H9 (cell line): ENCODE data around the gene NRG2. TPM values are rescaled to one million over a fixed set of nuclear protein-coding genes. Genes with fewer than 3 reads are reported as not detected.

Source experiments
- DNase-seq: peaks from one replicate; pipeline ENCODE4 v3.0.0-alpha.2; 2017
- H2AFZ ChIP-seq: one replicate; pipeline ENCODE4 v1.6.1; 2013; ENCODE audit warnings: mild to moderate bottlenecking, low read length, control low read depth, moderate library complexity
- H2AK5ac ChIP-seq: 2 replicates; pipeline ENCODE4 v1.6.1; 2013; ENCODE audit warnings: low read length, control low read depth, mixed read lengths; ENCODE audit not compliant: insufficient read length
- H2BK120ac ChIP-seq: one replicate; pipeline ENCODE4 v1.6.1; 2013; ENCODE audit warnings: low read depth, mild to moderate bottlenecking, low read length, control low read depth, inconsistent platforms; ENCODE audit not compliant: poor library complexity, severe bottlenecking
- H2BK12ac ChIP-seq: 2 replicates; pipeline ENCODE4 v1.6.1; 2013; ENCODE audit warnings: low read length, control low read depth, mixed read lengths, low read depth; ENCODE audit not compliant: insufficient read length
- H2BK15ac ChIP-seq: 2 replicates; pipeline ENCODE4 v1.6.1; 2013; ENCODE audit warnings: low read depth, low read length, control low read depth
- H2BK20ac ChIP-seq: one replicate; pipeline ENCODE4 v1.6.1; 2013; ENCODE audit warnings: low read depth, mild to moderate bottlenecking, low read length, control low read depth, inconsistent platforms; ENCODE audit not compliant: poor library complexity, severe bottlenecking
- H2BK5ac ChIP-seq: 2 replicates; pipeline ENCODE4 v1.6.1; 2013; ENCODE audit warnings: low read length, control low read depth, mixed read lengths; ENCODE audit not compliant: insufficient read length
- H3K14ac ChIP-seq: 2 replicates; pipeline ENCODE4 v1.6.1; 2013; ENCODE audit warnings: low read length, control low read depth; ENCODE audit not compliant: insufficient read depth
- H3K18ac ChIP-seq: 2 replicates; pipeline ENCODE4 v1.6.1; 2013; ENCODE audit warnings: low read depth, mild to moderate bottlenecking, mixed read lengths, low read length, control low read depth; ENCODE audit not compliant: insufficient read length
- H3K23ac ChIP-seq: 2 replicates; pipeline ENCODE4 v1.6.1; 2013; ENCODE audit warnings: low read length, control low read depth, mixed read lengths, low read depth; ENCODE audit not compliant: insufficient read length
- H3K23me2 ChIP-seq: 2 replicates; pipeline ENCODE4 v1.6.1; 2013; ENCODE audit warnings: low read depth, mild to moderate bottlenecking, mixed read lengths, low read length, control low read depth; ENCODE audit not compliant: insufficient read length, poor library complexity, severe bottlenecking
- H3K27ac ChIP-seq: 2 replicates; pipeline ENCODE4 v1.5.1; 2013; ENCODE audit warnings: low read length, control low read depth, mixed read lengths, low read depth; ENCODE audit not compliant: insufficient read length
- H3K27me3 ChIP-seq: 2 replicates; pipeline ENCODE4 v1.6.1; 2013; ENCODE audit warnings: low read length, control low read depth, inconsistent platforms; ENCODE audit not compliant: insufficient read depth
- H3K4ac ChIP-seq: 2 replicates; pipeline ENCODE4 v1.6.1; 2013; ENCODE audit warnings: low read depth, mild to moderate bottlenecking, control low read depth, inconsistent platforms, low read length, moderate library complexity
- H3K4me1 ChIP-seq: 2 replicates; pipeline ENCODE4 v1.6.1; 2013; ENCODE audit warnings: low read length, control low read depth, inconsistent platforms; ENCODE audit not compliant: insufficient read depth
- H3K4me2 ChIP-seq: 2 replicates; pipeline ENCODE4 v1.6.1; 2013; ENCODE audit warnings: low read length, control low read depth, mixed read lengths; ENCODE audit not compliant: insufficient read length, insufficient read depth
- H3K56ac ChIP-seq: 2 replicates; pipeline ENCODE4 v1.6.1; 2013; ENCODE audit warnings: low read depth, mild to moderate bottlenecking, mixed read lengths, low read length, control low read depth; ENCODE audit not compliant: insufficient read length
- H3K79me1 ChIP-seq: 2 replicates; pipeline ENCODE4 v1.6.1; 2013; ENCODE audit warnings: low read depth, mild to moderate bottlenecking, moderate library complexity, low read length, control low read depth, inconsistent platforms; ENCODE audit not compliant: insufficient read depth, poor library complexity, severe bottlenecking
- H3K79me2 ChIP-seq: 2 replicates; pipeline ENCODE4 v1.6.1; 2013; ENCODE audit warnings: low read length, control low read depth, inconsistent platforms; ENCODE audit not compliant: insufficient read depth
- H3K9ac ChIP-seq: 2 replicates; pipeline ENCODE4 v1.6.1; 2013; ENCODE audit warnings: low read length, control low read depth, mixed read lengths; ENCODE audit not compliant: insufficient read length; ENCODE audit errors: extremely low read depth
- H3K9me3 ChIP-seq: one replicate; pipeline ENCODE4 v1.6.1; 2013; ENCODE audit warnings: low read depth, low read length, inconsistent platforms; ENCODE audit not compliant: control insufficient read depth
- H3T11ph ChIP-seq: one replicate; pipeline ENCODE4 v1.6.1; 2013; ENCODE audit warnings: mild to moderate bottlenecking, low read length, control low read depth, inconsistent platforms
- H4K20me1 ChIP-seq: one replicate; pipeline ENCODE4 v1.6.1; 2013; ENCODE audit not compliant: control insufficient read depth, insufficient read length, insufficient read depth
- H4K5ac ChIP-seq: 2 replicates; pipeline ENCODE4 v1.6.1; 2013; ENCODE audit warnings: low read depth, mild to moderate bottlenecking, mixed read lengths, low read length, control low read depth; ENCODE audit not compliant: insufficient read length
- H4K8ac ChIP-seq: replicated peaks from 2 replicates; pipeline ENCODE4 v1.6.1; 2013; ENCODE audit warnings: low read length, control low read depth, mixed read lengths, low read depth; ENCODE audit not compliant: insufficient read length
- H4K91ac ChIP-seq: 2 replicates; pipeline ENCODE4 v1.6.1; 2013; ENCODE audit warnings: low read depth, mild to moderate bottlenecking, moderate library complexity, mixed read lengths, low read length, control low read depth; ENCODE audit not compliant: insufficient read length
- H3K27ac Mint-ChIP-seq, 3 experiments: 2 replicates in 2 of 3; 3 replicates in 1 of 3; pipeline ENCODE4 v1.8.0; 2020 to 2021; ENCODE audit warnings: mixed read lengths in 3 of 3, mild to moderate bottlenecking in 1 of 3, moderate library complexity in 1 of 3
- H3K27me3 Mint-ChIP-seq: 2 replicates; pipeline ENCODE4 v1.8.0; 2021; ENCODE audit warnings: low read depth, mild to moderate bottlenecking, moderate library complexity, mixed read lengths
- H3K36me3 Mint-ChIP-seq, 3 experiments: 2 replicates in 2 of 3; 3 replicates in 1 of 3; pipeline ENCODE4 v1.8.0; 2020 to 2021; ENCODE audit warnings: low read depth in 3 of 3, mixed read lengths in 3 of 3; ENCODE audit not compliant: insufficient read depth in 1 of 3
- H3K4me1 Mint-ChIP-seq, 2 experiments: 2 replicates each; pipeline ENCODE4 v1.8.0; 2020; ENCODE audit warnings: mixed read lengths in 2 of 2
- H3K4me3 Mint-ChIP-seq, 2 experiments: 2 replicates in 1 of 2; 3 replicates in 1 of 2; pipeline ENCODE4 v1.8.0; 2020 to 2021; ENCODE audit warnings: mild to moderate bottlenecking in 2 of 2, mixed read lengths in 2 of 2, moderate library complexity in 1 of 2
- H3K9me3 Mint-ChIP-seq, 2 experiments: 2 replicates in 1 of 2; 3 replicates in 1 of 2; pipeline ENCODE4 v1.8.0; 2020; ENCODE audit warnings: mild to moderate bottlenecking in 2 of 2, mixed read lengths in 2 of 2, moderate library complexity in 1 of 2
- CTCF ChIP-seq: fragments of 200-600 bp; sonication (generic); conservative IDR thresholded peaks from 3 replicates; pipeline ENCODE4 v1.8.0; 2021; ENCODE audit warnings: antibody characterized with exemption, mild to moderate bottlenecking
- WGBS: extraction: QIAGEN DNeasy Blood & Tissue Kit; methylation state at CpG from one replicate; pipeline ENCODE4 v1.1.7; 2013; ENCODE audit warnings: missing lambda C conversion rate, low lambda C conversion rate, mixed read lengths; ENCODE audit not compliant: insufficient read length; ENCODE audit errors: extremely low coverage; 5-methylcytosine and 5-hydroxymethylcytosine counted together
- total RNA-seq: library from RNA; stranded (reverse); gene quantifications from 2 replicates; pipeline ENCODE4 v1.2.1, GENCODE V29; 2021

Gene NRG2
- total RNA-seq, 1 experiment from 2014 or later = not detected

GRCh38 chr5:140072812-140073211, 29.7 kb upstream of the NRG2 start:
- H3K27me3 Mint-ChIP-seq = peaks cover 50% of the 10 kb centered on the region
- Histone ChIP-seq H2AK5ac (no peak overlapping the region), H3K27me3 (no peaks in the 10 kb centered on the region), H3K4ac (no peak overlapping the region), H3K23me2 (no peaks in the 10 kb centered on the region), H3K79me2 (no peaks in the 10 kb centered on the region), H3K23ac (no peak overlapping the region), H3K4me2 (no peak overlapping the region), H2BK5ac (no peak overlapping the region), H3K18ac (no peak overlapping the region), H2BK12ac (no peak overlapping the region), H3K79me1 (no peaks in the 10 kb centered on the region), H4K20me1 (no peaks in the 10 kb centered on the region), H2BK120ac (no peak overlapping the region), H3K4me1 (no peaks in the 10 kb centered on the region), H3K14ac (no peak overlapping the region), H2AFZ (no peak overlapping the region), H3K9ac (no peak overlapping the region), H3T11ph (no peak overlapping the region), H4K8ac (no peak overlapping the region), H2BK20ac (no peak overlapping the region), H4K91ac (no peak overlapping the region), H2BK15ac (no peak overlapping the region), H3K9me3 (no peaks in the 10 kb centered on the region), H4K5ac (no peak overlapping the region), H3K27ac (no peak overlapping the region), H3K56ac (no peak overlapping the region)
- no peaks in the 10 kb centered on the region for H3K4me1 Mint-ChIP-seq
- WGBS = no CpG with 5 or more reads among the region's 10 CpGs
- no peaks in the 10 kb centered on the region for H3K36me3 Mint-ChIP-seq
- H3K4me3 Mint-ChIP-seq = no peak overlapping the region
- no peak overlapping the region for H3K27ac Mint-ChIP-seq
- no peak for TF ChIP-seq CTCF
- DNase-seq = no peak
- no peaks in the 10 kb centered on the region for H3K9me3 Mint-ChIP-seq
